ENCODE data around the gene TNIK.
"Not testable (repeated sequence)": the region's sequence is repeated elsewhere in the genome, so short reads cannot be mapped to it uniquely, and the experiment has no call there.

Gene TNIK

DNA sequence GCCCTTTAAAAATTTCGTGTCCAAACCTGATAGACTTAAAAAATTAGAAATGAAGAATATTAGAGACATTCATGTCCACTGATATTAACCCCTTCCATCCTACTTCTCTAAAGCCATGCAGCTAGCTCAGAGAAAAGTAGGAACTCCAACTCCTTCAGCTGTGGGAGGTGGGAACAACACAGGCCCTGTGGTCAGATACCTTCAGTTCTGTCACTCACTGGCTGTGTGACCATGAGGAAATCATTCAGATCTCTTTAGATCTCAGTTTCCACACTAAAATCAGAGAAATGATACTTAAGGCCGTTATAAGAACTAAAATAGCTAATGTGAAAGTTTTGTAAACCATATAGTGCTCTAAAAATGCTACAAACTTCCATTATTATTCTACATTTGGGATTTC, 209.8 kb downstream of the TNIK start:
- ATAC-seq (no peak), DNase-seq (no peak)

DNA sequence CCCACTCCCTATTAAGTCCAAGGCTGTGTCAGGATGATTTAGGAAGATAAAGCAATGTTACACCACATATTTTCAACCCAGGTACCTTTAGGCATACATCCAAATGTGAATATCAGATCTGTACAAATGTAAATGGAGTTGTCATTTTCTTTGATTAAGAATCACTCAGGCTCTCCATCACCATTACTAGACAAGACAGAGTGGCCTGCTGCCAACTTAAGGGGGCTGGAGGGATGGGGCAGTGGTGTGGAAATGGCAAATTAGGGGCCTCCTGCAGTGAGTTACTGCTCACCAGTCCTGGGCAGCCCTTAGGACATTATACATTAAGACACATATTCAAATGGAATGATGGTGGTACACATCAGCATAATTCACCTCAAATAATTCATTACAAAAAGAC, 211.0 kb downstream of the TNIK start:
- DNase-seq (no peak), ATAC-seq (no peak)

DNA sequence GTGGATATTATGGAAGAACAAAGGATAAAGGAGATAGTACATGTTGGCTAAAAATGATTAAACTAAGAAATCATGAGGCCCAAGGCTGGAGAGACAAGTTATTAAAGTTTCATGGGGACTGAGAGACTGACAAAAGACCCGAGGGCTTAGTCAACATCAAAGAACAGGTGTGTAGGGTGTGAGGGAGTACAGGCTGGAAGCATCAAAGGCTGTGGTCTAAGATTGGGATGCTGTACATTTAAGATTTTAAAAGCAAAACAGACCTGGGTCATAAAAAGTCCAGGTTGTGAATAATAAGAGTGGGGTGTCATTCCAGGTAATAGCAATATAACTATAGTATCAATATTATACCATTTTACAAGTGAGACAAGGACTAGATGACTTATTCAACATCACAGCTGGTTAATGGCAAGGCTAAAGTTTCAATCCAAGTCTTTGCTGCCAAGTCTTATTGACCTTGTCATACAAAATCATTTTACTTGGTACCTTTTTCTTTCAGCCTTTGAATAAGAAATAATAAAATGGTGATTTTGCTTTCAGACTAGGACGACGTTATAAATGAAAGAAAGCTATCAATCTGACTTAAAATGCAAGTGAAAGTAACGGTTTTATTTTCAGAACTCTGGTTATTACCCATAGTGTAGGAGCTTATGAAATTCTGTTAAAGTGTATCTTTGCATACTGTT, 211.6 kb downstream of the TNIK start:
- DNase-seq (no peak), ATAC-seq (peak; percentile 77)

DNA sequence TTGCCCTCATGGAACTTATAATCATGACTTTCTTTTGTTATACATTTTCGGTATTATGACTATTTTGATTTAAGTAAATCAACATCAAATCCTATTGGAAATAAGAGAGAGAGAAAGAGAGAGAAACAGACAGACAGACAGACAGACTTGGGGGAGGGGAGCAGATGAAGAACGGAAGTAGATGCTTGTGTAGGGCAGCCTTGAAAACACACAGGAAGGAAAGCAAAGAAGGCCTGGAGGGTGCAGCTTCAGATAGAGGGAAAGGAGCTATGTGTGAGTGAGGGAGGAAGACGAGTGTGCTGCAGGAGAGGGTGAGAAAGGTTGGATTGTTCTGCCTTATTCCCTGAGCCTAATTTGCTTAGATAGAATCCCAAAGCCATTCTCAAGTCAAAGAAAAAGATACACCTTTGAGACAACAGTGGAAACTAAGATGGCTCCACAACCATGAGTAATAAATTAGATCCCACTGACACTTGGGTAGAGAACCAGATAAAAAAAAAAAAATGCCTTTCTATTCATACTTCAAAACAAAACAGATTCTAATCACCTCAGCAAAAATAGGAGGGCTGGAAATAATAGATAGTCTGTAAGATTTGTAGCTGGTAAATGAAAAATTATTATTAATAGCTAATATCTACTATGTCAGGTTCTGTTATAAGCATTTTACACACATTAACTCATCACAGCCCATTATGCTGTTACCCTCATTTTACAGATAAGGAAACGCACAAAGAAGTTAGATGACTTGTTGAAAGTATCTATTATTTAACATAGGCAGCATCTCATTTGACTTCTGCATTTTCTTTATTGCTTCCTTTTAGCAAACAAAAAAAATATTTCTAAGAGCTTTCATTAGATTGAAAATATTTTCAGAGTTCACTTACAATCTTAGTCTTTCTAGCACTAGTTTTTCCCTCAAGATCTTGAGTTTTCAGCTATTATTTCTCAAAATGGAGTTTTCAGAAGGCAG, 214.1 kb downstream of the TNIK start:
- no peak for ATAC-seq

DNA sequence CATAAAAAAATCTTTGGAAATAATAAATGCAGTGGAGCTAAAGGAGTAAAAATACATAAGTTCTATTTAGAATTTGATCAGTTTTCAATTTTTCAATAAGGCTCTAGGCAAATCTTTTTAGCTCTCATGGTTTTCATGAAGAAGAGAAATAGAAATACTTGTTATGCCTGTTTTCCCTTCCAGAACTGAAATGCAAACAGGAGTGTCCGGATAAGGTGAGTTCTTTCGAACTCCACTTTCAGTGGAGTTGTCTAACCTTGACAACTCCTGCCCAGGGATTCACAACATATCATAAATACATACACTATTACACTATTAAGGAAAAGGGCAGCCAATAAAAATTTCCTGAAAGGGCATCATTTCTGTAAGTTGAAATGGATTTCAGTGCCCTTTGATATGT, 217.3 kb downstream of the TNIK start:
- ATAC-seq = no peak
- no peak for DNase-seq

More for the DNA sequence above, 214.1 kb downstream of the TNIK start:
- no peak for DNase-seq

DNA sequence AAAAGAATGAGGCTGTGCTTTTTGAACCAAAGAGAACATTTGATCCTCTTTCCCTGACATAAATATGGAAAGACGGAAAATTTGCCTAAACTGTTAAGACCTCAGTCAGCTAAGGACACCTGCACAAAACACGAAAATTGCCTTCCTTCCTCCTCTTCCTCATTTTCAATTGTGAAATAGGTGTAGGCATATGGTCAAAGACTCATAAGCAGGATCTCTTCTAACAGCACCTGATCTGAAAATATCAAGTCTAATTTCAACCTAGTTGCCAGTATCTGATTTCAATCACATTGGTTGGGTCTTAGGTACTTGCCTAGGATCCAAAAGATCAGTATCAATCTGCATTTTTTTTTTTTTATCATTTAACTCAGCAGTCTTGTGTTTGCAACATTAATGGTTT, 218.0 kb downstream of the TNIK start:
- ATAC-seq = no peak

DNA sequence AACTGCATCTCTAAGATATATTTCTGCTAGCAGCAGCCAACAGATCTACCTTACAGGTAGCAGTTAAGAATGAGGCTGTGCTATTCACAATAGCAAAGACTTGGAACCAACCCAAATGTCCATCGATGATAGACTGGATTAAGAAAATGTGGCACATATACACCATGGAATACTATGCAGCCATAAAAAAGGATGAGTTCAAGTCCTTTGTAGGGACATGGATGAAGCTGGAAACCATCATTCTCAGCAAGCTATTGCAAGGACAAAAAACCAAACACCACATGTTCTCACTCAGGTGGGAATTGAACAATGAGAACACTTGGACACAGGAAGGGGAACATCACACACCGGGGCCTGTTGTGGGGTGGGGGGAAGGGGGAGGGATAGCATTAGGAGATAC, 218.6 kb downstream of the TNIK start:
- ATAC-seq, DNase-seq: not testable (repeated sequence)

More for the DNA sequence above, 218.0 kb downstream of the TNIK start:
- no peak for DNase-seq

DNA sequence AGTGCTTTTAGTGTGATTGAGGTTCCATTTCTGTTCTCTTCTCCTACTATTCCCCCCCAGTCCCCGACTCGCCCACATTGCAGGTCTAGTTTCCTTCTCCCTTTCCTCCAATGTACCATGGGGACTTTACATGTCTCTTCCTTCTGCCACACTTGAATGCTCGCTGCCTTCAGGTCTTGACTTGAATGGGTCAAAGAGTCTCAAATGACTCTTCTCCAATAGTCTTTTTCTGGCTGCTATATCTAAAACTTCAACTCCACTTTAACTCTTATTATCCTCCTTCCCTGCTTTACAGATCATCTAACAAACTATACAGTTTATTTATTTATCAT, 219.7 kb downstream of the TNIK start:
- DNase-seq = no peak
- no peak for ATAC-seq

DNA sequence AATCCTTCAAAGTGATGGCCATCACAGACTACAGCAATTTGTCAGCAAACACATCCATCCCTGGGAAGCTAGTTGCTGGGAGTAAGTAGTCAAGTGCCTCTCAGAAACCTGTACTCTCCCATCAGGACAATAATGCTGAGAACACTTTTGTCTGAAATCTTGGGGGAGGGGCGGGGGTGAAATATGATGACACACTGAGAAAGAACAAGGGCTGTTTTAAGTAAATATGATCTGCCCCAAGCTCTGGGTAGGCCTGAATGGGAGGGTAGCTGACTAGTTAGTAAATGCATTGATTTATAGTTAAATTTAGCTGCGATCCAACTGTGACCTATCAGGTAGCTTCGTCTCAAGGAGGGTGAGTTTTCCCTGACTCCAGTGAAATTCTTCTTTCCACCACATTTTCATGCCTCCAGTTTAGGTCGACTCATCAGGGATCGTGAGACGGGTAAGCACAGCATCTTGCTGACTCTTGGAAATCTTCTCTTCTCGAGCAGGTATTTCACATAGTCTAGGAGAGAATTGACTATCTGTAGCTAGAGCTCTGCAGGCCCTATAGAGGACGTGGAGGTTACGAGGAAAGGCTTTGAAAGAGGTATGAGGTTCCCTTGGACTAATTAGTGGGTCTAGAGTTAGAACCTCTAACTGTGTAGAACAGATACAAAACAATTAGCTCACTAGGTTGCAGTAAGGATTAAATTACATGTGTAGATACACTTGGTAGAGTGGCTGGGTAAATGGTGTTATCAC, 220.3 kb downstream of the TNIK start:
- no peak for DNase-seq
- ATAC-seq = no peak

DNA sequence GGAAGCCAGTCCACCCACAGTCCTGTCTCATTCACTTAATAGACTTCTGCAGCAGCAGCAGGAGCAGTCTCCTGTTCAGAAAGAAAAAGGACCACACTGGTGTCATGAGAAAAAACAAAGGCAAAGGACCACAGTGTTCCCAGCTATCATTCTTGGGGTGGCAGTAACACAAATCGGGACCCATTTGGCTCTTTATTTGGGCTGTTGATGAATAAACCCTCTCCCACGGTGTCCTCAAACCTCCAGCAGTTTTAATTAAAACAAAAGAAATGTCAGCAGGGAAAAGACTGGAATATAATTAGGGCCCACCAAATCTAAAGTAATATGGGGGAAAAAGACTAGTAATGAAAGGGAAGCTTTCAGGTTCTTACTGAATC, 223.2 kb downstream of the TNIK start:
- no peak for ATAC-seq

DNA sequence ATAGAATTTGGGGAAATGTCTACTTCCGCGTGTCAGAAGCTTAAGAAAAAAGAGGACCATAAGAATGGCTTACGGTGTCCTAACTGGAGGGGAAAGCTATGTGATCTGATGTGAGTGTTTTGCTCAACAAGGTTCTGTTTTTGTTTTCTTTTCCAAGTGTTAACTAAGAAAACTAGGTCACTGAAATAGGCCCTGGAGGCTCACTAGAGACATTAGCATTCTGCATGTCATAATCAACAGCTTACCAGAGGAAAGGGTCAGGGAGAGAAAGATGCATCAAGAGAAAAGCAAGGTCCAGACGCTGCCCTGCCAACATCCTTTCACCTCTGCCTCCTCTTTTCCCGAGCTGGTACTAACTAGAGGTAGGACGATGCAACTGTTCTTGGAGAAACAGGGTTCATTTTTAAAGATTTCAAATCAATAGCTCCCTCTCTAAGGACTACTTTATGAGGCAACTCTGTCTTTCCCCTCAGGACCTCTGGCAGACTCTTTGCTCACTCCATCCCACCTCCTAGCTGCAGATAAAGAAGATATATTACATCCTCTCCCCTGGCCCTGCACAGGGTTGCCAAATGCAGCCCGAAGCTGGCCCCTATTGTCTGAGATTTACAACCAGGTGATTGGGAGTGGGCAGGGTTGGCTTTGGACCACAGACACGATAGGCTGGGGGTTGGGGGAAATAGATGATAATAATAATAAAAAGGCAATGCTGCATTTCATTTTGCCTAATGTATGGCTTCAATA, 223.8 kb downstream of the TNIK start:
- DNase-seq = no peak
- ATAC-seq = no peak

More for the DNA sequence above, 223.2 kb downstream of the TNIK start:
- DNase-seq = no peak

DNA sequence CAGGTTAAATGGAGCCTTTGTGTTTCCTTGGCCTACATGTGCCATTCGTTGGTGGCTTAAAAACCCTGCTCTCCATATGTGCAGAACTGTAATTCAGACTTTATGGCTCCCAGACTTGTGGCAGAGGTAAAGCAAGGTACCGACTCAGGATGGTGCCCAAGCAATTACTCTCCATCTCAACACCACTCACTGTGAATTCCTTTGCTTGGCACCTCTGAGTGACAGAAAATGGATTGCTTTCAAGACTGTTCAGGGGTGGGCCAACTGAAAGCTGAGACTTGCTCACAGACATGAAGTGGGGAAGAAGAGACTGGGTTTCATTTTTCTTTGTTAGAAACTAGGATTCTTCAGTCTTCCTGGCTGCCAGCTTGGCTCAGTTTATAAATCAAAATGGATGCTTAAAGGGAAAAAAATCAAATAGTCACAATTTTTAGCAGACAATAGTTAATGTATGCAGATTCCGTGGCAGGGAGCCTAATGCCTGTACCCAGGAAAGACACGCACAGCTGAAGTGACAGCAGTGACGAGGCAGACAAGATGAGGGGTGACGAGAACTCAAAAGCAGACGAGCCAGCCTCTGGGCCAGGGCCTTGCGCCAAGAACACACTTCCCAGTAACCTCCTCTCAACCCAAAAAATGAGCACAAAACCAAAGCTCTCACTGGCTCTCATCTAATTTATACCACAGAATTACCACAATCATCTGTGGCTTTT, 225.8 kb downstream of the TNIK start:
- no peak for DNase-seq

DNA sequence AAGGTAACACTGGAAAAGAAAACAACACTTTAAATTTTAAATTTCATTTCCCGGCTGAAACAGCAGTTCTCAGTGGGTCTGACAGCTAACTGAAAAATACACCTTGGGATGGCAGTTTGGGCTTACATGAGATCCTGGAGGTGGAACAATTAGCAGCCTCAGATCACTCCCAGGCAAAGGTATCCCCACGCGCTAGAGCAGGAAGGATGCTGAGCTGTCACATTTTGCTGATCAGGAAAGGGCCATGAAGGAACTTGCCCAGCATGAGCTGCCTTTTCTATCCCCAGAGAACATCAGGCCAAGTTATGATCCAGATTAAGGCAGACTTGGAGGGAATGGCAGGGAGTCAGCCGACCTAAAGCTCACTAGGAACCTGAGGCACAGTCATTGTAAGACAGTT, 228.8 kb downstream of the TNIK start:
- DNase-seq (no peak), ATAC-seq (no peak)

More for the DNA sequence above, 225.8 kb downstream of the TNIK start:
- ATAC-seq = no peak

DNA sequence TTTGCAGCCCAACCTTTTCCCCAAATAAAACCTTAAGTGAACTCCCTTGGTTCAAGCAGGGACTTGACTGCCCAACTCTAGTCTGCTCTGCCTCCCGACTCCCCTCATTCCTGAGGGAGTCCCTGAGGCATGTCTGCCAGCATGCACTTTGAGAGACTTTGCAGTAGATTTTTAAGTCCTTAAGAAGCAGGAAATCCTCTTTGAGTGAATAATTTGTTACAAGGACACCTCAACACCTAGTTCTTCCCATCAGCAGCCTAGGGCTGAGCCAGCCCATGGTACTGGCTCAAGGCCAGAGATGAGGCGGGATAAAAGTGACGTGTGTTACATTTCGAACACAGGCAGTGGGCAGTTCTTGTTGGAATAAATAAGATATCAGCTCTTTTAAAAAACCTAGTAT, 229.3 kb downstream of the TNIK start:
- ATAC-seq (no peak), DNase-seq (no peak)

DNA sequence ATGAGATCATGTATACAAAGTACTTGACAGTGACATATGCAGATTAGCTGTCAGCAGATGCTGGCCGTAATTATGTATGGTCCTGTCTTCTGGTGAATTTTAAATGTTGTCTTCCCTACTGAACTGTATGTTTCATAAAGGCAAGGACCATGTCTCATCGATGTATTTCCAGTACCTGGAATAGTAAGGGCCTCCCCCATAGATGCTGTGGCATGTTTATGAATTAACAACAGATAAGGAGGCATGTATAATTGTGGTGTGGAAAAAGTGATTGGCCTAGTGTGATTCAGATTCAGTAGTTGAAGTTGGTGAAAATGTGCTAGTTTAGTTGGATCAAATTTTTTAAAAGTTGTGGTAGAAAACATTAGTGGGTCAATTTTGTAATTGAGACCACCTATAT, 231.0 kb downstream of the TNIK start:
- no peak for DNase-seq
- peak; percentile 91 for ATAC-seq

DNA sequence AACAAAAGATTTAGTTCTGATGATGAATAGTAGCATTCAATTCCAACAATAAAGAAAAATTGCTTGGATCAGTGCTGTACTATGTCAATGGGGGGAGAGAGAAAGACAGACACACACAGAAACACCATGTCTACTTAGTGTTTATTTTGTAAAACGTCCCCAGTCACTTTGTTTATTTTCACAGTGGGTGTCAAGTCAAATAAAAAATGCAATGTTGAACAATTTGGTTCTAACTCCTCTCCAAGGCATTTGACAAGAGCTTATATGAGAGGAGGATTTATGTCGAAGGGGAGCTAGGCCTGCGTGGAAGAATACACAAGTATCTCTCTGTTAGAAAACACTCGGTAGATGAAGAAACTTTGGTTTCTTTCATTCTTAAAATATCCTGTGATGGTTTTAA, 232.0 kb downstream of the TNIK start:
- DNase-seq = no peak
- no peak for ATAC-seq

DNA sequence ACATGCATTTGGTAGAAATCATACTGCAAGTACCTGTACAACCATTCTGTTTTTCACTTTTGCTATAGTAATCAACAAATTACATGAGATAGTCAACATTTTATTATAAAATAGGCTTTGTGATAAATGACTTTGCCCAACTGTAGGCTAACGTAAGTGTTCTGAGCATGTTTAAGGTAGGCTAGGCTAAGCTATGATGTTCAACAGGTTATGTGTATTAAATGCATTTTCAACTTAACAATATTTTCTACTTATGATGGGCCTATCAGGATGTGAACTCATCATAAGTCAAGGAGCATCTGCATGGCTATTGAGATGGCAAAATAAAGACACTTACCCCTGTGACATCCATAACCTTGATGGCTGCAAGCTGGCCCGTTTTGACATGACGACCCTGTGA, 232.4 kb downstream of the TNIK start:
- ATAC-seq (no peak), DNase-seq (no peak)

DNA sequence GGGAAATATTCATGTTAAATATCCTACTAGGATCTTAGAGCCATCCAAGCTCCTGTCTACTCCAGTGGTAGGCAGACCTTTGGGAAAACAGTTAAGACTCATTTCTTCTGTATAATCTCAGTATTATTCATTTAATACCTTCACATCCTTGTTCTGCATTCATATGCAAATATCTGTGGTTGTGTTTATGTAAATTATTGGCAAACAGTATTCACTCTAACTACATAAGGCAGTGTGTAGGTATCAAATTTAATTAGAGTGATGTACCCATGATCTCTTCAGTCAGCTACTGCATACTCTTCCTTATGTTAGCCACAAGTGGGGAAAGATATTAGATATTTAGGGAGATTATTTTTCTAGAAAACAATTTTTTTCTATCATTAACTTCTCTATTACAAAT, 232.8 kb downstream of the TNIK start:
- no peak for DNase-seq
- ATAC-seq = no peak

DNA sequence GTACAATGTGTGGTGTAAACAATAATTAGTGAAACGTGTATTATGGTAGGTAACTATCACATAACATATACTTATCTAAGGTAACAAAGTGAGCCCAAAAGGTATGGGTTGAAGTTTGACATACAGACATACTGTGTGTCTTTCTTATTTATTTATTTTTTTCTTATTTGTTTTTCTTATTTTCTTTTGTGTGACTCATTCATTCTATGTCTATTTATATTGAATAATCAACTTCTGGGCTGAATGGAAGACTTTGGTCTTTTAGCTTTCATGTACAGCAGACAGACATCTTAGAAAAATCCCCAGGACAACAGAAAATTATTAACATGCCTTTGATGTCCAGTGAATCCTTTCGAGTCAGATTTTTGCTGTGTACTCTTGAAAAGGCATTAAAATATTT, 233.4 kb downstream of the TNIK start:
- DNase-seq (no peak), ATAC-seq (no peak)

DNA sequence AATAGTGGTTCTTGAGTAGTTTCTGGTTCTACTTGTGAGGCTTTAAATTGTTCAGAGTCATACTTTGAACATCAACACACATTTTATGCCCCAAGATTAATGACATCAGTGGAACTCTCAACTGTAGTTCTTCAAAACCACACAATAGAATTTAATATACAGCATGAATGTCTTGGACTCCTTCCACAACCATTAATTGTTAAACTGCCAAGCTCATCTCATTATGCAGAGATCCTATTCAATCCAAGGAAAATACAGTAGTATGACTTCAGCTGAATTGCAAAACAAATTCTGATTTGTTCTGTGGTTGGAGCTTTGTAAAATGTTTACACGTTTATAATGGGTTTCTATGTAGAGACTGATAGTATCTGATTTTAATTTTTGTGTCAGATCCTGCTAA, 234.5 kb downstream of the TNIK start:
- ATAC-seq (no peak), DNase-seq (no peak)

DNA sequence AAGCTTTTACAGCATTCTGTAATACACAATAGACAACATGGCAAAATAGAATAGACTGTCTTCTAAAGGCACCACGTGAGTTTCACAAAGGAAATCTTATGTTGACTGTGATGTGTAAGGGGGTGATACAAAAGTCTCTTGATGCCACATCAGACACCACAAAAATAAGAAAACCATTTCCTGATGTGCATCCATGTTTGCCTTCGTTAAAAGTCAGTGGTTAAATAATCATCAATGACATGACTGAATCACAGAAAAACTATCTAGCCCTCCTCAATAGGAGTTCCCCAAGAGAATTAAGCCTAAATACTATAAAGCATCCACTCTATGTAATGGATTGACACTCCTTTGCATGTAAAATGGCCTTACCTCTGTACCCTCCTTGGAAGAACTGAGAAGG, 235.0 kb downstream of the TNIK start:
- DNase-seq (no peak), ATAC-seq (peak; percentile 58)

DNA sequence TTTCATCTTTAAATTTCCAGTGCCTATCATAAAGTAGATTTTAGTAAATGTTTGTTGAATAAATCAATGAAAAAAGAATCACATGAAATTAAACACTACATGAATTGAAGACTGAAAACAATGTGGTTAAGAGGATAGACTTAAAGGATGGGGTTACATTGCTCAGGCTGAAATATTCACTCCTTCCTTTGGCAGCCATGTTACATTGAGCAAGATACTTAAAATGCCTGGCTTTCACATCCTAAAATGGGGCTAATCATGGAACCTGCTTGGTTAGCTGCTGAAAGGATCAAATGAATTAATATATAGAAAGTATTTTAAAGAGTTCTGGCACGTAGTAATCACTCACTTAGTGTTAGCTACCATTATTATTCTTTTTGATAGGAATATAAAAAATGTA, 236.8 kb downstream of the TNIK start:
- no peak for DNase-seq
- no peak for ATAC-seq
